ENCODE measurements around the gene TEX30.

DNA sequence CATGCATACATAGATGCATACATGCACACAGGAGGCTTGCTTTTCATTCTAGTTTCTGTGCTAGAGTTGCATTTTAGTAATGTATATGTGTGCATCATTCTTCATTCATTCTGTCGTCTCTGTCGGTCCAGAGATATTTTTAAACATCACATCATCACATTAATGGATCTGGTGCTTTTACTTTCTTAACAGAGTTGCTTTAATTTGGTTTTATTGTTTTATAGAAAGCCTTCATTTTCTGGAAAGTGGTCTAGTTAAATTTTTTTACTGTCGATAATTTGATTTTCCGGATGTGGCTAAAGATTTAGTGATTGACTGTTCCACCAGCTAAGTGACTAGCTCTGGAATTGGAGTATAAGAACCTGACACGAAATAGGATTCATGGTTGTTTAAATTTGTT, 42.2 kb upstream of the TEX30 start:
- no peak for TF ChIP-seq CTCF (IDR thresholded peaks at IDR 0.05; ENCODE audit: insufficient read depth, low read length, poor library complexity, severe bottlenecking)
- TF ChIP-seq EZH2phosphoT487 (conservative IDR thresholded peaks at IDR 0.05; ENCODE audit: low read length) = no peak

All from SU-DHL-6 (cell line).